GM12878 (cell line): ENCODE results near the gene NCAM2.

Experiments
- ASH2L ChIP-seq: fragments of 300-600, 200-600 bp; sonication (generic); IDR thresholded peaks from 2 replicates; pipeline ENCODE4 v1.6.1; 2017; ENCODE audit warnings: low read depth, mild to moderate bottlenecking, borderline replicate concordance
- NFIC ChIP-seq: IDR thresholded peaks from 2 replicates; pipeline ENCODE4 v1.6.1; 2012; ENCODE audit warnings: low read depth, mild to moderate bottlenecking, inconsistent platforms, low read length, moderate library complexity
- SMC3 ChIP-seq: IDR thresholded peaks from 2 replicates; pipeline ENCODE4 v1.6.1; 2011; ENCODE audit warnings: low read length, improper control_type of control experiment, borderline replicate concordance
- TF ChIP-seq, protein P1 (sequence below), 3 experiments: IDR thresholded peaks in 2 of 3; conservative IDR thresholded peaks in 1 of 3; 2 replicates each; pipeline ENCODE4 v1.5.1; 2011; ENCODE audit warnings: low read depth in 3 of 3, low read length in 3 of 3, mild to moderate bottlenecking in 3 of 3, control low read depth in 2 of 3, moderate library complexity in 2 of 3, inconsistent platforms in 1 of 3, mixed read lengths in 1 of 3; ENCODE audit not compliant: control insufficient read depth in 2 of 3, insufficient read depth in 1 of 3; ENCODE audit errors: extremely low read depth in 1 of 3

DNA sequence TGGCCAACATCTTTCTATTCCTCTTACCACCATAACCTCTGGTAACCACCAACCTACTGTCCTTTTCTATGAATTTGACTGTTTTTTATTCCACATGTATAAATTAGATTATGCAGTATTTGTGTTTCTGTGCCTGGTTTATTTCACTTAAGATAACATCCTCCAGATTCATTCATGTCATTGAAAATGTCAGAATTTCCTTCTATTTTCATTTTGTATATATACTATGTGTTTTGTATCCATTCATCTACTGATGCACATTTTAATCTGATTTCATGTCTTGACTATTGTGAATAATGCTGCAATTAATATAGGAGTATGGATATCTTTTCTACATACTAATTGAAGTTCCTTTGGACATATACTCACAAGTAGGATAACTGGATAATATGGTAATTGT is 403.2 kb downstream of the NCAM2 start:
- TF ChIP-seq ASH2L (no peak), NFIC (no peak), SMC3 (no peak)
- TF ChIP-seq, protein P1, sequence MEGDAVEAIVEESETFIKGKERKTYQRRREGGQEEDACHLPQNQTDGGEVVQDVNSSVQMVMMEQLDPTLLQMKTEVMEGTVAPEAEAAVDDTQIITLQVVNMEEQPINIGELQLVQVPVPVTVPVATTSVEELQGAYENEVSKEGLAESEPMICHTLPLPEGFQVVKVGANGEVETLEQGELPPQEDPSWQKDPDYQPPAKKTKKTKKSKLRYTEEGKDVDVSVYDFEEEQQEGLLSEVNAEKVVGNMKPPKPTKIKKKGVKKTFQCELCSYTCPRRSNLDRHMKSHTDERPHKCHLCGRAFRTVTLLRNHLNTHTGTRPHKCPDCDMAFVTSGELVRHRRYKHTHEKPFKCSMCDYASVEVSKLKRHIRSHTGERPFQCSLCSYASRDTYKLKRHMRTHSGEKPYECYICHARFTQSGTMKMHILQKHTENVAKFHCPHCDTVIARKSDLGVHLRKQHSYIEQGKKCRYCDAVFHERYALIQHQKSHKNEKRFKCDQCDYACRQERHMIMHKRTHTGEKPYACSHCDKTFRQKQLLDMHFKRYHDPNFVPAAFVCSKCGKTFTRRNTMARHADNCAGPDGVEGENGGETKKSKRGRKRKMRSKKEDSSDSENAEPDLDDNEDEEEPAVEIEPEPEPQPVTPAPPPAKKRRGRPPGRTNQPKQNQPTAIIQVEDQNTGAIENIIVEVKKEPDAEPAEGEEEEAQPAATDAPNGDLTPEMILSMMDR (IDR thresholded peaks at IDR 0.05 in 2 of 3, conservative IDR thresholded peaks at IDR 0.05 in 1 of 3; ENCODE audit: control insufficient read depth in 2 of 3, extremely low read depth in 1 of 3, insufficient read depth in 1 of 3, low read depth in 3 of 3, low read length in 3 of 3) = no peak
